Choroid plexus epithelial cell (primary cell): ENCODE measurements around the gene STRIP2.

ENCODE experiments used
- DNase-seq: peaks from one replicate; pipeline ENCODE4 v3.0.0-alpha.2; 2010; ENCODE audit warnings: low read depth
- H3K4me3 ChIP-seq: 2 replicates; pipeline ENCODE4 v1.5.1; 2011; ENCODE audit warnings: low read depth, mild to moderate bottlenecking, control low read depth, low read length, moderate library complexity
- CTCF ChIP-seq: conservative IDR thresholded peaks from 2 replicates; pipeline ENCODE4 v1.5.1; 2011; ENCODE audit warnings: low read depth, mild to moderate bottlenecking, control low read depth, inconsistent platforms, low read length, moderate library complexity

STRIP2 gene

GRCh38 chr7:129494041-129494440, 59.8 kb downstream of the STRIP2 start:
- no peak for TF ChIP-seq CTCF
- peak; percentile 91 for DNase-seq
- H3K4me3 ChIP-seq = no peak overlapping the region

- H3K4me3 ChIP-seq = no peak overlapping the region
- DNase-seq = no peak
- no peak for TF ChIP-seq CTCF
Measured at GRCh38 chr7:129495987-129496386, 61.8 kb downstream of the STRIP2 start.

- no peak for TF ChIP-seq CTCF
Measured at GRCh38 chr7:129496653-129497052, 62.4 kb downstream of the STRIP2 start.

GRCh38 chr7:129497156-129497555, 62.9 kb downstream of the STRIP2 start:
- TF ChIP-seq CTCF = no peak
- H3K4me3 ChIP-seq = no peak overlapping the region
- DNase-seq = no peak

More at GRCh38 chr7:129496653-129497052, 62.4 kb downstream of the STRIP2 start:
- H3K4me3 ChIP-seq = no peak overlapping the region
- DNase-seq = no peak

- DNase-seq = no peak
- no peak for TF ChIP-seq CTCF
- no peak overlapping the region for H3K4me3 ChIP-seq
Measured at GRCh38 chr7:129498021-129498420, 63.8 kb downstream of the STRIP2 start.

- TF ChIP-seq CTCF = no peak
Measured at GRCh38 chr7:129499999-129500398, 65.8 kb downstream of the STRIP2 start.

More at GRCh38 chr7:129499999-129500398, 65.8 kb downstream of the STRIP2 start:
- no peak overlapping the region for H3K4me3 ChIP-seq
- DNase-seq = no peak
